Mesodermal cell (in vitro differentiated cells): ENCODE data around the gene LTBP4.

ENCODE experiments used
- H3K27ac ChIP-seq: 2 replicates; pipeline ENCODE4 v1.7.0; 2013; ENCODE audit warnings: mild to moderate bottlenecking, low read depth, low read length, moderate library complexity; ENCODE audit not compliant: severe bottlenecking
- H3K36me3 ChIP-seq: 2 replicates; pipeline ENCODE4 v1.7.1; 2013; ENCODE audit warnings: mild to moderate bottlenecking, low read length, moderate library complexity; ENCODE audit not compliant: control insufficient read depth, insufficient read depth
- H3K4me1 ChIP-seq: one replicate; pipeline ENCODE4 v1.7.1; 2013; ENCODE audit warnings: mild to moderate bottlenecking, low read length; ENCODE audit not compliant: insufficient read depth, control insufficient read depth, poor library complexity, severe bottlenecking
- H3K4me3 ChIP-seq: 2 replicates; pipeline ENCODE4 v1.7.0; 2013; ENCODE audit warnings: low read length, control low read depth, mild to moderate bottlenecking; ENCODE audit not compliant: insufficient read depth, poor library complexity, severe bottlenecking; ENCODE audit errors: extremely low read depth
- H3K9me3 ChIP-seq: 2 replicates; pipeline ENCODE4 v1.7.1; 2013; ENCODE audit warnings: mild to moderate bottlenecking, low read length, moderate library complexity; ENCODE audit not compliant: control insufficient read depth
- WGBS, 2 experiments: methylation state at CpG; one replicate each; pipeline ENCODE4 v1.1.5; 2013; ENCODE audit warnings: missing lambda C conversion rate in 2 of 2; ENCODE audit not compliant: insufficient coverage in 2 of 2; 5-methylcytosine and 5-hydroxymethylcytosine counted together

Gene LTBP4

GRCh38 chr19:40613690-40614621, 12.8 kb downstream of the LTBP4 start:
- Histone ChIP-seq H3K4me3 (peak overlapping the region; percentile 87), H3K4me1 (peaks cover 4% of the 10 kb centered on the region), H3K27ac (peak overlapping the region; percentile 83), H3K9me3 (no peaks in the 10 kb centered on the region), H3K36me3 (peaks cover 24% of the 10 kb centered on the region)
- 1 to 4% methylated on average over 59 to 64 of the region's 67 CpGs for WGBS, 2 experiments

GRCh38 chr19:40614622-40615411, 13.6 kb downstream of the LTBP4 start:
- H3K36me3 ChIP-seq = peaks cover 32% of the 10 kb centered on the region
- 8 to 10% methylated on average over 8 to 13 of the region's 27 CpGs for WGBS, 2 experiments
- H3K4me3 ChIP-seq = peak overlapping the region; percentile 87
- peaks cover 4% of the 10 kb centered on the region for H3K4me1 ChIP-seq
- H3K27ac ChIP-seq = peak overlapping the region; percentile 83
- H3K9me3 ChIP-seq = no peaks in the 10 kb centered on the region

- WGBS, 2 experiments = 71 to 75% methylated on average over 4 of the region's 5 CpGs
- no peak overlapping the region for H3K27ac ChIP-seq
- peaks cover 41% of the 10 kb centered on the region for H3K36me3 ChIP-seq
- no peaks in the 10 kb centered on the region for H3K9me3 ChIP-seq
- no peak overlapping the region for H3K4me3 ChIP-seq
- H3K4me1 ChIP-seq = no peaks in the 10 kb centered on the region
These were observed 15.0 kb downstream of the LTBP4 start for GRCh38 chr19:40616178-40616577.

- Histone ChIP-seq H3K36me3 (peaks cover 49% of the 10 kb centered on the region), H3K9me3 (no peaks in the 10 kb centered on the region), H3K4me3 (no peak overlapping the region), H3K27ac (no peak overlapping the region), H3K4me1 (no peaks in the 10 kb centered on the region)
- 94 to 98% methylated on average over 11 to 13 of the region's 17 CpGs for WGBS, 2 experiments
These were observed 15.8 kb downstream of the LTBP4 start for GRCh38 chr19:40616941-40617340.

GRCh38 chr19:40617961-40618360, 16.8 kb downstream of the LTBP4 start:
- H3K4me1 ChIP-seq = peaks cover 5% of the 10 kb centered on the region
- H3K27ac ChIP-seq = no peak overlapping the region
- H3K4me3 ChIP-seq = no peak overlapping the region
- 100% methylated on average over 2 of the region's 4 CpGs; no CpG with 5 or more reads in 1 of the 2 experiments for WGBS, 2 experiments
- H3K9me3 ChIP-seq = no peaks in the 10 kb centered on the region
- peaks cover 53% of the 10 kb centered on the region for H3K36me3 ChIP-seq

GRCh38 chr19:40619333-40620160, 18.4 kb downstream of the LTBP4 start:
- 81 to 83% methylated on average over 6 to 9 of the region's 11 CpGs for WGBS, 2 experiments
- H3K4me1 ChIP-seq = peaks cover 14% of the 10 kb centered on the region
- H3K36me3 ChIP-seq = peaks cover 53% of the 10 kb centered on the region
- H3K9me3 ChIP-seq = no peaks in the 10 kb centered on the region
- no peak overlapping the region for H3K4me3 ChIP-seq
- H3K27ac ChIP-seq = no peak overlapping the region

GRCh38 chr19:40620161-40620485, 19.0 kb downstream of the LTBP4 start:
- no peaks in the 10 kb centered on the region for H3K9me3 ChIP-seq
- peaks cover 53% of the 10 kb centered on the region for H3K36me3 ChIP-seq
- H3K4me1 ChIP-seq = peaks cover 14% of the 10 kb centered on the region
- no peak overlapping the region for H3K4me3 ChIP-seq
- H3K27ac ChIP-seq = no peak overlapping the region
- WGBS, 2 experiments = 98 to 100% methylated on average over 3 to 5 of the region's 8 CpGs

GRCh38 chr19:40621283-40621682, 20.1 kb downstream of the LTBP4 start:
- Histone ChIP-seq H3K9me3 (no peaks in the 10 kb centered on the region), H3K36me3 (peaks cover 53% of the 10 kb centered on the region), H3K4me1 (peaks cover 22% of the 10 kb centered on the region), H3K4me3 (no peak overlapping the region), H3K27ac (no peak overlapping the region)
- WGBS, 2 experiments = 45 to 50% methylated on average over 2 of the region's 2 CpGs

GRCh38 chr19:40621966-40622772, 21.0 kb downstream of the LTBP4 start:
- no peaks in the 10 kb centered on the region for H3K9me3 ChIP-seq
- peaks cover 22% of the 10 kb centered on the region for H3K4me1 ChIP-seq
- no peak overlapping the region for H3K27ac ChIP-seq
- no peak overlapping the region for H3K4me3 ChIP-seq
- WGBS, 2 experiments = 89 to 93% methylated on average over 20 to 21 of the region's 24 CpGs
- H3K36me3 ChIP-seq = peaks cover 51% of the 10 kb centered on the region

GRCh38 chr19:40622773-40623075, 21.6 kb downstream of the LTBP4 start:
- Histone ChIP-seq H3K4me3 (no peak overlapping the region), H3K4me1 (peaks cover 22% of the 10 kb centered on the region), H3K36me3 (peaks cover 51% of the 10 kb centered on the region), H3K9me3 (no peaks in the 10 kb centered on the region), H3K27ac (no peak overlapping the region)
- 92 to 97% methylated on average over 5 to 7 of the region's 7 CpGs for WGBS, 2 experiments
